Natural killer cell (primary cell): ENCODE data around the gene MAP3K10. TPM values are rescaled to one million over a fixed set of nuclear protein-coding genes. Genes with fewer than 3 reads are reported as not detected.

Experiments
- ATAC-seq, 3 donors: fragments of 150-1000 bp in 2 of 3; fragments of 200-7000 bp in 1 of 3; cut with Tn5 transposase; 1 replicate in 1 of 3; 2 replicates in 2 of 3; pipeline ENCODE4 v1.10.0; 2021; ENCODE audit warnings: mild to moderate bottlenecking in 2 of 3, moderate library complexity in 2 of 3
- DNase-seq, 2 donors: peaks; one replicate each; pipeline versions ENCODE4 v3.0.0 to v3.0.0-alpha.2; 2013 to 2021; ENCODE audit warnings: mixed read lengths in 1 of 2
- H3K27ac ChIP-seq: one replicate; pipeline ENCODE4 v1.5.1; 2013; ENCODE audit warnings: mild to moderate bottlenecking, low read length
- H3K27me3 ChIP-seq: one replicate; pipeline ENCODE4 v1.6.1; 2013; ENCODE audit warnings: low read length; ENCODE audit not compliant: control insufficient read depth, insufficient read depth
- H3K36me3 ChIP-seq: one replicate; pipeline ENCODE4 v1.6.1; 2013; ENCODE audit warnings: low read length; ENCODE audit not compliant: control insufficient read depth, insufficient read depth
- H3K4me1 ChIP-seq: one replicate; pipeline ENCODE4 v1.6.1; 2013; ENCODE audit warnings: low read length; ENCODE audit not compliant: control insufficient read depth, insufficient read depth
- H3K4me3 ChIP-seq: one replicate; pipeline ENCODE4 v1.5.1; 2013; ENCODE audit warnings: low read length
- H3K9me3 ChIP-seq: one replicate; pipeline ENCODE4 v1.6.1; 2013; ENCODE audit warnings: low read length; ENCODE audit not compliant: control insufficient read depth, insufficient read depth
- H3K27ac Mint-ChIP-seq, 2 donors: one replicate each; pipeline ENCODE4 v1.8.0; 2022; ENCODE audit warnings: mild to moderate bottlenecking in 2 of 2, mixed read lengths in 2 of 2, moderate library complexity in 1 of 2
- H3K27me3 Mint-ChIP-seq, 2 donors: one replicate each; pipeline ENCODE4 v1.8.0; 2022; ENCODE audit warnings: low read depth in 2 of 2, mixed read lengths in 2 of 2
- H3K36me3 Mint-ChIP-seq: one replicate; pipeline ENCODE4 v1.8.0; 2022; ENCODE audit warnings: mixed read lengths
- H3K4me1 Mint-ChIP-seq, 2 donors: one replicate each; pipeline ENCODE4 v1.8.0; 2022; ENCODE audit warnings: mixed read lengths in 2 of 2
- H3K4me3 Mint-ChIP-seq: one replicate; pipeline ENCODE4 v1.8.0; 2022; ENCODE audit warnings: mild to moderate bottlenecking, moderate library complexity, mixed read lengths
- H3K9me3 Mint-ChIP-seq, 2 donors: one replicate each; pipeline ENCODE4 v1.8.0; 2022; ENCODE audit warnings: mixed read lengths in 2 of 2
- WGBS: methylation state at CpG from one replicate; pipeline ENCODE4 v1.1.7; 2013; ENCODE audit warnings: missing lambda C conversion rate; ENCODE audit not compliant: insufficient coverage; 5-methylcytosine and 5-hydroxymethylcytosine counted together
- intact Hi-C: fragments of 100-400 bp; cut with micrococcal nuclease; formaldehyde crosslinking; loops from one replicate; pipeline ENCODE4 v1.14.2; 2022
- total RNA-seq, 4 donors: library from RNA; stranded (reverse); fragments of 120-200 nt in 1 of 4; gene quantifications; one replicate each; pipeline versions ENCODE4 v1.2.3 to v1.2.4, GENCODE V29; 2013 to 2022
- TF ChIP-seq, protein P1 (sequence below): fragments of 200-600 bp; IDR thresholded peaks from one replicate; pipeline ENCODE4 v1.8.0; 2022; ENCODE audit warnings: antibody characterized with exemption

Gene MAP3K10
- total RNA-seq, 3 donors from 2014 or later (not counting 1 experiment from before 2014, with no cell fraction given): 27.1 to 39.0 (median 36.0) TPM

GRCh38 chr19:40225440-40226305 is 34.4 kb downstream of the MAP3K10 start:
- DNase-seq: no peak
- no peaks in the 10 kb centered on the region for H3K9me3 ChIP-seq
- no peak for ATAC-seq
- peaks cover 2 to 3% of the 10 kb centered on the region in 2 donors for H3K9me3 Mint-ChIP-seq
- peaks cover 8% of the 10 kb centered on the region for H3K36me3 Mint-ChIP-seq
- no peak overlapping the region for H3K27ac ChIP-seq
- peaks cover 29 to 36% of the 10 kb centered on the region in 2 donors for H3K27me3 Mint-ChIP-seq
- no peak overlapping the region for H3K4me3 ChIP-seq
- TF ChIP-seq, protein P1, sequence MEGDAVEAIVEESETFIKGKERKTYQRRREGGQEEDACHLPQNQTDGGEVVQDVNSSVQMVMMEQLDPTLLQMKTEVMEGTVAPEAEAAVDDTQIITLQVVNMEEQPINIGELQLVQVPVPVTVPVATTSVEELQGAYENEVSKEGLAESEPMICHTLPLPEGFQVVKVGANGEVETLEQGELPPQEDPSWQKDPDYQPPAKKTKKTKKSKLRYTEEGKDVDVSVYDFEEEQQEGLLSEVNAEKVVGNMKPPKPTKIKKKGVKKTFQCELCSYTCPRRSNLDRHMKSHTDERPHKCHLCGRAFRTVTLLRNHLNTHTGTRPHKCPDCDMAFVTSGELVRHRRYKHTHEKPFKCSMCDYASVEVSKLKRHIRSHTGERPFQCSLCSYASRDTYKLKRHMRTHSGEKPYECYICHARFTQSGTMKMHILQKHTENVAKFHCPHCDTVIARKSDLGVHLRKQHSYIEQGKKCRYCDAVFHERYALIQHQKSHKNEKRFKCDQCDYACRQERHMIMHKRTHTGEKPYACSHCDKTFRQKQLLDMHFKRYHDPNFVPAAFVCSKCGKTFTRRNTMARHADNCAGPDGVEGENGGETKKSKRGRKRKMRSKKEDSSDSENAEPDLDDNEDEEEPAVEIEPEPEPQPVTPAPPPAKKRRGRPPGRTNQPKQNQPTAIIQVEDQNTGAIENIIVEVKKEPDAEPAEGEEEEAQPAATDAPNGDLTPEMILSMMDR: no peak
- intact Hi-C loops: no loop called here
- peak overlapping the region; percentile 29 for H3K4me3 Mint-ChIP-seq
- WGBS: 31% methylated on average over 20 of the region's 21 CpGs
- H3K27ac Mint-ChIP-seq: no peak overlapping the region
- peaks cover 30% of the 10 kb centered on the region for H3K27me3 ChIP-seq
- no peaks in the 10 kb centered on the region for H3K36me3 ChIP-seq
- peaks cover 16% of the 10 kb centered on the region for H3K4me1 ChIP-seq
- peaks cover 23 to 27% of the 10 kb centered on the region in 2 donors for H3K4me1 Mint-ChIP-seq

DNA sequence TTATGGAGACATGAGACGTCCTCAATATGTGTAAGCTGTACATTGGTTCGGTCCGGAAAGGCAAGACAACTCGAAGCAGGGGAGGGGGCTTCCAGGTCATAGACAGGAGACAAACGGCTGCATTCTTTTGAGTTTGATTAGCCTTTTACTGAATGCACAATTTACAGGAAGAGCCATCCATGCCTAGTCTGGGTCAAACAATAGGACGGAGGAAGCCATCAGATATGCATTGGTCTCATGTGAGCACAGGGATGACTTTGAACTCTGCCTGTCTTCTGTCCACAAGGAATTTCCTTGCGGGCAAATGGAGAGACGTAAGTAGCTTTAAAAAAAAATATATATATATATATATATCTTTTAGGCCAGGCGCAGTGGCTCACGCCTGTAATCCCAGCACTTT is 37.1 kb downstream of the MAP3K10 start:
- DNase-seq (no peak), ATAC-seq (no peak)
- peaks cover 14% of the 10 kb centered on the region for H3K4me1 ChIP-seq
- Mint-ChIP-seq H3K36me3 (no peaks in the 10 kb centered on the region), H3K27ac (peak overlapping the region in 1 of 2 donors; percentile 23), H3K27me3 (peaks cover 24 to 28% of the 10 kb centered on the region in 2 donors), H3K4me1 (peaks cover 16 to 20% of the 10 kb centered on the region in 2 donors), H3K4me3 (no peak overlapping the region), H3K9me3 (no peaks in the 10 kb centered on the region)
- no peaks in the 10 kb centered on the region for H3K9me3 ChIP-seq
- WGBS: 56% methylated on average over 6 of the region's 10 CpGs
- intact Hi-C loops: no loop called here
- peaks cover 2% of the 10 kb centered on the region for H3K36me3 ChIP-seq
- no peak overlapping the region for H3K27ac ChIP-seq
- TF ChIP-seq, protein P1: no peak
- H3K4me3 ChIP-seq: no peak overlapping the region
- peaks cover 30% of the 10 kb centered on the region for H3K27me3 ChIP-seq

GRCh38 chr19:40228863-40229262 is 37.6 kb downstream of the MAP3K10 start:
- Mint-ChIP-seq H3K27me3 (peaks cover 24 to 28% of the 10 kb centered on the region in 2 donors), H3K4me3 (no peak overlapping the region), H3K27ac (no peak overlapping the region), H3K4me1 (peaks cover 16 to 20% of the 10 kb centered on the region in 2 donors), H3K36me3 (no peaks in the 10 kb centered on the region), H3K9me3 (no peaks in the 10 kb centered on the region)
- Histone ChIP-seq H3K9me3 (no peaks in the 10 kb centered on the region), H3K27ac (no peak overlapping the region), H3K27me3 (peaks cover 25% of the 10 kb centered on the region), H3K4me3 (no peak overlapping the region), H3K36me3 (peaks cover 7% of the 10 kb centered on the region), H3K4me1 (peaks cover 11% of the 10 kb centered on the region)
- no peak for DNase-seq
- WGBS: 94% methylated on average over 5 of the region's 5 CpGs
- intact Hi-C loops: no loop called here
- TF ChIP-seq, protein P1: no peak
- no peak for ATAC-seq
